GM19099 (cell line): ENCODE results near the gene ZDHHC11B.
"Not testable (repeated sequence)": the region's sequence is repeated elsewhere in the genome, so short reads cannot be mapped to it uniquely, and the experiment has no call there.

Source experiments
- POLR2A ChIP-seq: IDR thresholded peaks from 3 replicates; pipeline ENCODE4 v1.6.1; 2011; ENCODE audit warnings: low read depth; ENCODE audit not compliant: insufficient read length; ENCODE audit errors: extremely low read depth

Gene ZDHHC11B, protein sequence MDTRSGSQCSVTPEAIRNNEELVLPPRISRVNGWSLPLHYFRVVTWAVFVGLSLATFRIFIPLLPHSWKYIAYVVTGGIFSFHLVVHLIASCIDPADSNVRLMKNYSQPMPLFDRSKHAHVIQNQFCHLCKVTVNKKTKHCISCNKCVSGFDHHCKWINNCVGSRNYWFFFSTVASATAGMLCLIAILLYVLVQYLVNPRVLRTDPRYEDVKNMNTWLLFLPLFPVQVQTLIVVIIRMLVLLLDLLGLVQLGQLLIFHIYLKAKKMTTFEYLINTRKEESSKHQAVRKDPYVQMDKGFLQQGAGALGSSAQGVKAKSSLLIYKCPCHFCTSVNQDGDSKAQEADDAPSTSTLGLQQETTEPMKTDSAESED

DNA sequence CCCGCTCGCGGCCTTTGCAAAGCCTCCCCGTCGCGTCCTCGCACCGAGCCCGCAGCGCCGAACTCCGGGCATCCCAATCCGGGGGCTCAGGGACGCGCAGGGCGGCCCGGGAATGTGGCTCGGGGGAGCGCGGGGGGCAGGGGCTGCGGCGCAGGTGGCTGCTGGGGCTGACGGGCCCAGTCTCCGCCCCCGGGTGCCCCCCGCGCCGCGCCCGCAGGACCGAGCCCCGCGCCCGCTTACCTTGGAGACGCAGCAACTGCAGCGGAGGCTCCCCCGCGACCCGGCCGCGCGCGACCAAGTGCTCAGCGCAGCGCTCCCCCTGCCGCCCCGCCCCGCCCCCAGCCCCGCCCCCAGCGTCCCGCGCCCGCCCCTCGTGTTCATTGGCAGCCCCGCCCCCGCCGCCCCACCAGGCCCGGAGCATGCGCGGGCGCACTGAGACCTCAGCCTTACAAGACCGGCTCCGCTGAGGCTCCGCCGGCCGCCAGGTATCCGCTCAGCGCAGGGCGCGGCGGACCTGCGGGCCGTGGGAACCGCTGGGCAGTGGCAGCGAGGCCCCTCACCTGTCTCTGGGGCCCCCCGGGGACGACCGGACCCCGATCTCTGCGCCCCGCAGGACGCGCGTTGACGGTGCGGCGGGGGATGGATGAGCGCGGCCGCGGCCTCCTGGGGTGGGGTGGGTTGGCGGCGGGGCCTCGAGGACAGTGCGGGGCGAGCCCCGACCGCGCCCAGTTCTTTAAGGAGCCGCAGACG lies at the start of gene ZDHHC11B:
ZDHHC11B (minus strand) TSS at position 302 of the 750 bp plus-strand sequence. CDS start 17,810 bp downstream, outside the sequence.
- not testable (repeated sequence) for TF ChIP-seq POLR2A

DNA sequence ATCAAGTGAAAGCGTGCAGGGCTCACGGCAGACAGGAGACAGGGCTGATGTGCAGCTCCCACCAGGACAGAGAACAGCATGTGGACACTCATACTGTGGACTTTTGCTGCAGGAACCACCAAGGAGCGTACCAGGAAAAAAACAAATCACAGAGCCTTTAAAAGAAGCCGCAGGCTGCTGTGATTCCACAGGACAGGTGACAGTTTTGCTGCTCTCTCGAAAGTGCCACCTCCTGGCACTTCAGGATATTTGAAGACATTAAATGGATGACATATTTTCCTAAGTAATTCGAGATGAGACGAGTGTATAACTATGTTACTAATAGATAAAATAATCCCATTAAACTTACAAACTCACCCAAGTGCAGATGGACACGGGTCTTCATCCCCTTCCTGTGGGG lies 37.0 kb upstream of the ZDHHC11B start:
- no peak for TF ChIP-seq POLR2A

DNA sequence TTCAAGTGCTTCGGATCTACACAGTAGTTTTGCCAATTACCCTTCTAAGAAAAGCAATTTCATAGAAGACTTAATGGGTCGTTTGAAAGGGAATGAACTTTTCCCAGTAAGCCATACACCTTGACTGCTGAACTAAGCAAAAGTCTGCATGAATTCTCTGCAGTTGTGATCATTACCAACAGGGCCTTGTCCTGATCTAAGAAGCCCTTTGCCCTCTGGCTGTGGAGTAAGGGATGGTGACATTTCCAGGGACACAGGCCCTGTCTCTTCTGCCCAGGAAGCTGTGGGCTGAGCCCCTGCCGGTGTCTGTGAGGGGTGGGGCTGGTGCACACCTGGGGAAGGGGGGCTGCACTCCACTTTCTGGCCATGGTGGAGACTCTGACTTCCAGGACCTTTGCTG lies 35.7 kb upstream of the ZDHHC11B start:
- no peak for TF ChIP-seq POLR2A

DNA sequence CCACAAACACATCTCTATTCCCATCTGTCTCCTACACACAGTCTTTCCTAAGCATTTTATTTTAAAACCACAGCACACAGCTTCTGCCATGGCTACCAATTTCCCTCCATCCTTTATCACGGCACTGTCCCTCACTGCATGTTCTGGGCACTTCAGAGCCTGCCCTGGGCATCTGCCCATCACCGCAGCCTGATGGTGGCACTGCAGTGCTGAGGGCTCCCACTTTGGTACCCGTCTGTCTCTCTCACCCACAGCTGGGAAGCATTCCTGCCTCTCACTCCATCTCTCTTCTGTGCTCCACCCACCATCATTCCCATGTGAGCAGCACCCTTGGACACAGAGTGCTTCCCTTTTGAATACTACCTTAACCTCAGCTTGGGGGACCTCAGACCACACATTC lies 34.5 kb upstream of the ZDHHC11B start:
- no peak for TF ChIP-seq POLR2A

DNA sequence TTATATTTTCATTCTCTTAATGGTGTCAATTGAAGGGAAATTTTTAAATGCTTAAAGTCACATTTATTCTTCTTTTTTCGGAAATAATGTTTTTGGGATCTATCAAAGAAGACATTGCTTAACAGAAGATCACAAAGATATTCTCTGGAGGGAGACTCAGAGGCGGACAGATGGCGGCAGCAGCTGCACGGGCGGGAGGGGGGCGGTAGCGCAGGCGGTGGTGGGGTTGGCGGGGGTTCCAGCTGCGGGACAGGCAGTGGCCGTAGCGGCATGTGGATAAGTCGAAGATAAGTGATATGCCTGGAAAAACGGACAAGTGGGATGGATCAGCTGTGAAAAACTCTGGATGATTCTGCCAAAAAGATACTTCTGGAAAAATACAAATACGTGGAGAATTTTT lies 31.6 kb upstream of the ZDHHC11B start:
- no peak for TF ChIP-seq POLR2A

DNA sequence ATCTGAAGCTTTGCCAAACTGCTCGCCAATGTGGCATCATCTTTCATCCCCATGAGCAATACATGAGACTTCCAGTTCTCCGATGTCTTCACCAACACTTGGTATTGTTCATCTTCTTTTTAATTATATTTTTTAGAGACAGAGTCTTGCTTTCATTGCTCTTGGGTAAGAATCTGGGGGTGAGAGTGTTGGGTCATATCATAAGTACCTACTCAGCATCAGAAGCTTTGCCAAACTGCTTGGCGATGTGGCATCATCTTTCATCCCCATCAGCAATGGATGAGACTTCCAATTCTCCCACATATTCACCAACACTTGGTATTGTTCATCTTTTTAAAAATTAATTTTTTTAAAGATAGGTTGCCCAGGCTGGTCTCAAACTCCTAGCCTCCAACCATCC lies 30.9 kb upstream of the ZDHHC11B start:
- no peak for TF ChIP-seq POLR2A

DNA sequence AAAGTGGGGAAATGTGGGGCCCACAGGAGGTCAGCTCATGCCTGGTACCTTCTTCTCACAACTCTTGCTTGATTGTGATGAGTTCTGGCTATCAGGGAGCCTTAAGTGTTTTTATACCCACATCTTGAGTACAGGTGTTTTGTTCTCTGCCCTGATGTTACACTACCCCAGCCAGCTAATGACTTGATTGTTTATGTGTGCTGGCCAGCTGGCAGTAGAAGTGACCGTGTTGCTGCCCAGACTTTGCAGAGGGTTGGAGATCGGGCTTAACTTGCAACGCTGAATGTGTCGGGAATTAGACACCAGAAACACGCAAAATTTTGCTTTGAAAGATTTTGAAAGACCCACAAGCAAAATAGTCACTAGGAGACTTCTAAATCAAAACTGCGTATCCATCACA lies 16.9 kb upstream of the ZDHHC11B start:
- TF ChIP-seq POLR2A: no peak

DNA sequence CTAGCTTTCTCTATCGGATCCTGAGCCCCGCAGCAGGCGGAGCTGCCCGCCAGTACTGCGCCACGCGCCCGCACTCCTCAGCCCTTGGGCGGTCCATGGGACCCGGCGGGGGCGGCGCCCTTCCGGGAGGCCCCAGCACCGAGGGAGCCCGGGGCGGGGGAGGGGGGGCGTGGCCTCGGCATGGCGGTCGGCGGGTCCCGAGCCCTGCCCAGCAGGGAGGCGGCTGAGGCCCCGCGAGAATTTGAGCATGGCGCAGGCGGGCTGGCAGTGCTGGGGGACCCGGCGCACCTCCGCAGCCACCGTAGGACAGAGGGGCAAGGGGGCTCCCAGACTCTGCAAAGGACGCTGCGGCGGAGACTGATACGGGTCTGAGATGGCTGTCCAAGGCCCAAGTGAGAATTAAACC lies 6.8 kb downstream of the ZDHHC11B start:
- no peak for TF ChIP-seq POLR2A

DNA sequence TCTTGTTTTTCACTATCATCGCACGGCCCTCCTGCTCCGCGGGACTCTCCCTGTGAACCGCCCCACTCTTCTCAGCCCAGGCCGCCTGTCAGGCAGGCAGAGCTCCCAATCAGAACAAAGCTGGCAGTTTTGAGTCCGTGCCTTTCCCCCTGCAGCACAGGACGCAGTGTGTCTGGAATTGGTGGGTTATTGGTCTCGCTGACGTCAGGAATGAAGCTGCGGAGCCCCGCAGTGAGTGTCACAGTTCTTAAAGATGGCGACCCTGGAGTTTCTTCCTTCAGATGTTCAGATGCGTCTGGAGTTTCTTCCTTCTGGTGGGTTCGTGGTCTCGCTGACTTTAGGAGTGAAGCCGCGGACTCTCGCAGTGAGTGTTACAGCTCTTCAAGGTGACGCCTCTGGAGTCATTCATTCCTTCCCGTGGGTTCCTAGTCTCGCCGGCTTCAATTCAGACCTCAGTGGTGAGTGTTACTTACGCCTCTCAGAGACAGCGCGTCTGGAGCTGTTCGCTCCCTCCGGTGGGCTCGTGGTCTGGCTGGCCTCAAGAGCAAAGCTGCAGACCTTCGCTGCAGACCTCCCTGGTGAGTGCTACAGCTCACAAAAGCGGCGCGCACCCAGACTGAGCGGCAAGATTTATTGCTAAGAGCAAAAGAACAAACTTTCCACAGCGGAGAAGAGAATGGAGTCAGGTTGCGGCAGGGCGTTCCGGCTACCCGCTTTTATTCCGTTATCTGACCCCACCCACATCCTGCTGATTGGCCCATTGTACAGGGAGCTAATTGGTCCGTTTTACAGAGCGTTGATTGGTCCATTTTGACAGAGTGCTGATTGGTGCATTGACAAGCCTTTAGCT lies 7.4 kb downstream of the ZDHHC11B start:
- TF ChIP-seq POLR2A: no peak

DNA sequence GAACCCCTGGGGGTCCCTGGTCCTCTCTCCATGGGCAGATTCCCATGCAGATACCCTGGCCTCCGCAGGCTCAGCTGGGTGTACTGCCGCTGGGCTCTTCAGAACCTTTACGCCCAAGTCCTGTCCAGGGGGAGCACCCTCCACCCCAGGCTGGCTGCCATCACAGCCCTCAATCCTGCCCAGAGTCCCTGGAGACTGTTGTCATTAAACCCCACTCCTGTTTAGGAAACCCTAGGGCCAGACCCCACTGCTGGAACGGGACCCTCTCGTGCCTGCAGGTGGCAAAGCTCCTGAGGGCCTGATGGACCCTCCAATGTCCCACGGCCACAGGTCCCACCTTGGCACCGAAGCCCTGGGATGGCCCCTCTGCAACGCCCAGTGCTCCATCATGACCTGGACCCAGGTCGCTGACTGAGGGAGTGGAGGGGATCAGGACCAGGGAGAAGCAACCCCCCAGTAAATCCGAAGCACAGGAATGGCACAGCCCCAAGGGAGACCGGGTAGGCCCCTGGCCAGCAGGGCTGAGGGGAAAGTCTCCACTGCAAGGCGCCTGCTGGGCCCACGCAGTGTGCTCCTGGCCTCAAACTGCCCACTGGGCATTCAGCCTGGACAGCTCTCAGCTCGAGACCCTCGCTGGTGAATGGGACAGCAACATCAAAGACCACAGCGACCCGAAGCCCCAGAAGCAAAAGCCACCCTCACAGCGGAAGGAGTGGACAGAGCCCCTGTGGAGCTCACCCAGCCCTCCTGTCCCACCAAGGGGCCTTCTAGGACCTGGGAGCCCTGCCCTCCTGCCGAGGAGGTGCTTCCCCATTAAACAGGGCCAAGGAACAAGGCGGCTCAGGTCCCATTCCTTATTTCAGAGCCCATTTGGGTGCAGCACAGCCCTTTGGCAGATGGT lies 8.3 kb downstream of the ZDHHC11B start:
- no peak for TF ChIP-seq POLR2A

DNA sequence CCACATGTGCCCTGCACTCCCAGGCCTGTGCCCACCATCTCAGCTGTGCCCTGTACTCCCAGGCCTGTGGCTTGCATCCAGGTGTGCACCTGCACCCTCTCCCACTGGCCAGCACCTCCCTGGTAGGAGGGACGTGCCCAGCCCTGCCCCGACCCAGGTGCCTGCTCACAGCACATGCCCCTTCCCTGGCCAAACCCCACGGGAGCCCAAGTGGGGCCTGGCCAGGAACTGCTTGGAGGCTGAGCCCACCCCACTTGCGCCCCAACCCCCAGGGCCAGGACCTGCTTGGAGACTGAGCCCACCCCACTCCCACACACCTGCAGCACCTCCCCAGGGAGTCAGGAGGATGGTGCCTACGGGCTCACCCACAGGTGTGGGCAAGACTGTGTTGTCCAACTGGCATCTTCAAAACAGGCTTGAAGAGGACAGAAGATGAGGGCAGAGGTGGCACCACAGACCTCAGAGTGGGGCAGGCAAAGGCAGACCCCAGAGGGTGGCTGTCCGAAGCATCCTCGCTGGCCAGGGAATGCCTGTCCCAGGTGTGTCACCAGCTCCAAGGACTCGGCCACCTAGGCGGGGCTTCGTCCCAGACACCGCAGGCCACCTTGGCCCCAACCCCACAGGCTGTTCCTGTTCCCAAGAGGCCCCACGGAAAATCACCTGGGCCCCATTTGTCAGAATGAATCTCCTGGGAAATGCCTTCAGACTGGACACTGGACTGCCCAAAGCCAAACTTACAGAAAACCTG lies 10.8 kb downstream of the ZDHHC11B start:
- no peak for TF ChIP-seq POLR2A

DNA sequence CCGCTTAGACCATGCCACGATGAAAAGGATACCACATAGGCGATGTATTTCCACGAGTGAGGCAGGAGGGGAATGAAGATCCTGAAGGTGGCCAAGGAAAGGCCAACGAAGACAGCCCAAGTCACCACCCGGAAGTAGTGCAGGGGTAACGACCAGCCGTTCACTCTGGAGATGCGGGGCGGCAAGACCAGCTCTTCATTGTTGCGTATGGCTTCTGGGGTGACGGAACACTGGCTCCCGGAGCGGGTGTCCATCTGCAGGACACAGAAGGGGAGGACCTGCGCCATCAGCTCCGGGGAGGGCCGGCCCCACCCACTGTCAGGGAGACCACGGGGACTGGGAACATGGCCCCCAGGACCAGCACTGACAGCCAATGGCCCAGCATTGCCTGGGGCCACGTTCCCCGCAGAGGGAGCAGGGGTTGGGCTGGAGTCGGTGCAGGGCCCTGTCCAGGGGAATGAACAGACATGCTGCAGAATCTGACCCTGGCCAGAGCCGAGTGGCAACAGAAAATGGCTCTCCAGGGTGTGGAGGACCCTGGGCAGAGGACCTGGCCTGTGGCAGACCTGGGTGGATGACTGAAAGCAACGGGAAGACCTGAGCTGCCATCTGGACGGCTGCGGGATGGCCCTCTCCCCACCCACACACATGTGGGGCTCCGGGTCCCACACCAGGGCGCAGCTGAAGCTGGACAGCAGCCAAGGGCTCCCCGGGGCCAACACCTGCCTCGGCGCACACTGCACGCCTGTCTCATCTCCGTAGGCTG lies 17.7 kb downstream of the ZDHHC11B start:
- TF ChIP-seq POLR2A: no peak
